Peyer's patch (tissue), 4 donors: Measurements from ENCODE around the gene ISY1. TPM values are rescaled to one million over a fixed set of nuclear protein-coding genes. Genes with fewer than 3 reads are reported as not detected.
"Not testable (repeated sequence)": the region's sequence is repeated elsewhere in the genome, so short reads cannot be mapped to it uniquely, and the experiment has no call there.

Source experiments
- DNase-seq, 3 donors: peaks; one replicate each; pipeline ENCODE4 v3.0.0-alpha.2; 2017 to 2019
- H3K27ac ChIP-seq, 4 donors: fragments of 200-600 bp; sonication (generic); one replicate each; pipeline ENCODE4 v1.5.1; 2016 to 2019
- H3K27me3 ChIP-seq, 2 donors: fragments of 200-600 bp; sonication (generic); one replicate each; pipeline ENCODE4 v1.5.1; 2019
- H3K36me3 ChIP-seq, 3 donors: fragments of 200-600 bp; sonication (generic); one replicate each; pipeline ENCODE4 v1.5.1; 2016 to 2019
- H3K4me1 ChIP-seq, 4 donors: fragments of 200-600 bp; sonication (generic); one replicate each; pipeline ENCODE4 v1.5.1; 2016 to 2019
- H3K4me3 ChIP-seq, 4 donors: fragments of 200-600 bp; sonication (generic); 1 replicate in 3 of 4; 2 replicates in 1 of 4; pipeline ENCODE4 v1.5.1; 2016 to 2019; ENCODE audit warnings: mild to moderate bottlenecking in 1 of 4
- H3K9me3 ChIP-seq, 4 donors: fragments of 200-600 bp; sonication (generic); one replicate each; pipeline ENCODE4 v1.5.1; 2016 to 2019; ENCODE audit warnings: mild to moderate bottlenecking in 1 of 4
- CTCF ChIP-seq, 6 experiments: fragments of 450-650 bp in 4 of 6; fragments of 200-600 bp in 2 of 6; sonication (generic) in 1 of 6; IDR thresholded peaks; one replicate each; pipeline ENCODE4 v1.5.1; 2017 to 2019; ENCODE audit warnings: antibody characterized with exemption in 6 of 6, mild to moderate bottlenecking in 3 of 6, moderate library complexity in 1 of 6
- POLR2A ChIP-seq, 2 donors: fragments of 450-650 bp; IDR thresholded peaks; one replicate each; pipeline ENCODE4 v1.5.1; 2017; ENCODE audit warnings: antibody characterized with exemption in 2 of 2, mild to moderate bottlenecking in 2 of 2, moderate library complexity in 2 of 2
- total RNA-seq, 4 donors: library from RNA; depleted of rRNA; stranded (reverse); fragments of >200 nt; gene quantifications; one replicate each; pipeline ENCODE4 v1.1.0, GENCODE V29; 2016

Gene ISY1
- total RNA-seq, 4 donors from 2014 or later: 11.1 to 24.9 (median 18.2) TPM

- no peak overlapping the region for H3K27ac ChIP-seq
- H3K36me3 ChIP-seq: peaks cover 0 to 40% (median 0%) of the 10 kb centered on the region in 3 donors
- no peaks in the 10 kb centered on the region for H3K9me3 ChIP-seq
- DNase-seq: no peak
- H3K27me3 ChIP-seq: no peaks in the 10 kb centered on the region
- H3K4me1 ChIP-seq: peaks cover 4 to 81% (median 24%) of the 10 kb centered on the region in 4 donors
- no peak for TF ChIP-seq POLR2A (IDR thresholded peaks at IDR 0.05)
- no peak for TF ChIP-seq CTCF (IDR thresholded peaks at IDR 0.05)
- H3K4me3 ChIP-seq: no peak overlapping the region
Observed at GRCh38 chr3:129176051-129176450, 15.2 kb upstream of the ISY1 start.

GRCh38 chr3:129173725-129174124, 12.9 kb upstream of the ISY1 start:
- Histone ChIP-seq H3K4me1 (peaks cover 4 to 58% (median 5%) of the 10 kb centered on the region in 4 donors), H3K4me3 (no peak overlapping the region), H3K9me3 (no peaks in the 10 kb centered on the region), H3K36me3 (peaks cover 0 to 58% (median 0%) of the 10 kb centered on the region in 3 donors), H3K27me3 (no peaks in the 10 kb centered on the region), H3K27ac (no peak overlapping the region)
- TF ChIP-seq CTCF (IDR thresholded peaks at IDR 0.05) (no peak), POLR2A (IDR thresholded peaks at IDR 0.05) (no peak)
- DNase-seq: no peak

GRCh38 chr3:129173206-129173605, 12.3 kb upstream of the ISY1 start:
- Histone ChIP-seq H3K4me3 (no peak overlapping the region), H3K9me3 (no peaks in the 10 kb centered on the region), H3K4me1 (peaks cover 0 to 53% (median 3%) of the 10 kb centered on the region in 4 donors), H3K27ac (no peak overlapping the region), H3K27me3 (no peaks in the 10 kb centered on the region), H3K36me3 (peaks cover 0 to 58% (median 0%) of the 10 kb centered on the region in 3 donors)
- no peak for TF ChIP-seq CTCF (IDR thresholded peaks at IDR 0.05)
- no peak for TF ChIP-seq POLR2A (IDR thresholded peaks at IDR 0.05)
- no peak for DNase-seq

GRCh38 chr3:129166579-129167332, 5.9 kb upstream of the ISY1 start:
- peaks cover 0 to 64% (median 0%) of the 10 kb centered on the region in 3 donors for H3K36me3 ChIP-seq
- no peak for DNase-seq
- peaks cover 3 to 6% (median 4%) of the 10 kb centered on the region in 4 donors for H3K4me1 ChIP-seq
- TF ChIP-seq CTCF (IDR thresholded peaks at IDR 0.05): no peak
- no peak for TF ChIP-seq POLR2A (IDR thresholded peaks at IDR 0.05)
- no peaks in the 10 kb centered on the region for H3K27me3 ChIP-seq
- no peak overlapping the region for H3K27ac ChIP-seq
- no peak overlapping the region for H3K4me3 ChIP-seq
- H3K9me3 ChIP-seq: no peaks in the 10 kb centered on the region

GRCh38 chr3:129165594-129165993, 4.7 kb upstream of the ISY1 start:
- not testable (repeated sequence) for H3K27me3 ChIP-seq, H3K27ac ChIP-seq, H3K4me3 ChIP-seq, H3K4me1 ChIP-seq, DNase-seq, H3K9me3 ChIP-seq
- peaks cover 0 to 52% (median 0%) of the 10 kb centered on the region in 3 donors for H3K36me3 ChIP-seq

- TF ChIP-seq CTCF (IDR thresholded peaks at IDR 0.05) (no peak), POLR2A (IDR thresholded peaks at IDR 0.05) (no peak)
- DNase-seq: no peak
- Histone ChIP-seq H3K9me3 (no peaks in the 10 kb centered on the region), H3K4me1 (peaks cover 3 to 12% (median 6%) of the 10 kb centered on the region in 4 donors), H3K27me3 (no peaks in the 10 kb centered on the region), H3K27ac (no peak overlapping the region), H3K4me3 (no peak overlapping the region), H3K36me3 (peaks cover 0 to 41% (median 0%) of the 10 kb centered on the region in 3 donors)
Observed at GRCh38 chr3:129164500-129164899, 3.6 kb upstream of the ISY1 start.
